ENCODE measurements around the gene TRAIP. TPM values are rescaled to one million over a fixed set of nuclear protein-coding genes. Genes with fewer than 3 reads are reported as not detected.
"Not testable (repeated sequence)": the region's sequence is repeated elsewhere in the genome, so short reads cannot be mapped to it uniquely, and the experiment has no call there.

TRAIP gene
- polyA plus RNA-seq, 2 of the 4 experiments (the other 2 are of a cell fraction): 10.2 to 10.7 TPM

DNA sequence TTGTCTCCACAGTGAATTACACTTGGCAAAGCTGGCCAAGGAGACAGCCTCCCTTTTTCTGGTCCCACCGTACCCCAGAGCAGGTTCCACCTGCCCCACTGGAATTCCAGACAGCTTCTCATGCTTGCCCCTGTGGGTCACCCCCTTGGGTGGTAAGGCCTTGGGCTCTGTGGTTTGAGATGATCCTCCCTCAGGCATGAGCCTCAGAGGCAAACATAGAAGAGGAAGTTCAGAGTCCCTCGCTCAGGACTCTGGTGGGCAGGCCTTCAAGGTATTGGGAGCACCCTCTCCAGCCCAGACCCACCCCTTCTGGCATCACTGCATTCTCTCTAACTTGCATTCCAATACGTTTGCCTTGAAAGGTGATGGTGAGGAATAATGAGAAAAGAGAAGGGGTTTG, 25.0 kb downstream of the TRAIP start:
- ChIA-PET CTCF (interaction anchor here (1.0 to 1.1 kb wide), 2 partner anchors 28 to 129 kb away, joined by 3 to 6 read pairs; partner anchors contain the start of gene INKA1), POLR2A (no interaction called here)
- H3K4me3 ChIP-seq: no peak overlapping the region
- TF ChIP-seq EHF (CRISPR knock-in tag; IDR thresholded peaks at IDR 0.05): no peak
- TF ChIP-seq EHMT2 (IDR thresholded peaks at IDR 0.05; ENCODE audit: low read depth): no peak
- TF ChIP-seq GATA3 (IDR thresholded peaks at IDR 0.05; ENCODE audit: borderline replicate concordance): no peak
- no peak for TF ChIP-seq ZSCAN20 (CRISPR knock-in tag; IDR thresholded peaks at IDR 0.05)
- TF ChIP-seq, protein P1, sequence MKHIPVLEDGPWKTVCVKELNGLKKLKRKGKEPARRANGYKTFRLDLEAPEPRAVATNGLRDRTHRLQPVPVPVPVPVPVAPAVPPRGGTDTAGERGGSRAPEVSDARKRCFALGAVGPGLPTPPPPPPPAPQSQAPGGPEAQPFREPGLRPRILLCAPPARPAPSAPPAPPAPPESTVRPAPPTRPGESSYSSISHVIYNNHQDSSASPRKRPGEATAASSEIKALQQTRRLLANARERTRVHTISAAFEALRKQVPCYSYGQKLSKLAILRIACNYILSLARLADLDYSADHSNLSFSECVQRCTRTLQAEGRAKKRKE (CRISPR knock-in tag; IDR thresholded peaks at IDR 0.05; ENCODE audit: low read depth): no peak
- TF ChIP-seq TFCP2L1 (CRISPR knock-in tag; IDR thresholded peaks at IDR 0.05): no peak
- no peak for TF ChIP-seq MYC (IDR thresholded peaks at IDR 0.05; ENCODE audit: borderline replicate concordance, low read length)
- TF ChIP-seq KDM1A (IDR thresholded peaks at IDR 0.05; ENCODE audit: low read depth): no peak
- TF ChIP-seq, protein P2, sequence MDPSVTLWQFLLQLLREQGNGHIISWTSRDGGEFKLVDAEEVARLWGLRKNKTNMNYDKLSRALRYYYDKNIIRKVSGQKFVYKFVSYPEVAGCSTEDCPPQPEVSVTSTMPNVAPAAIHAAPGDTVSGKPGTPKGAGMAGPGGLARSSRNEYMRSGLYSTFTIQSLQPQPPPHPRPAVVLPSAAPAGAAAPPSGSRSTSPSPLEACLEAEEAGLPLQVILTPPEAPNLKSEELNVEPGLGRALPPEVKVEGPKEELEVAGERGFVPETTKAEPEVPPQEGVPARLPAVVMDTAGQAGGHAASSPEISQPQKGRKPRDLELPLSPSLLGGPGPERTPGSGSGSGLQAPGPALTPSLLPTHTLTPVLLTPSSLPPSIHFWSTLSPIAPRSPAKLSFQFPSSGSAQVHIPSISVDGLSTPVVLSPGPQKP (IDR thresholded peaks at IDR 0.05; ENCODE audit: low read depth, low read length): no peak
- TF ChIP-seq FOSL2 (IDR thresholded peaks at IDR 0.05): no peak
- TF ChIP-seq FOSL2 (CRISPR knock-in tag; IDR thresholded peaks at IDR 0.05): no peak
- TF ChIP-seq MAFK (IDR thresholded peaks at IDR 0.05; ENCODE audit: partially characterized antibody): no peak
- H3K9me3 ChIP-seq: no peaks in the 10 kb centered on the region
- 60% methylated on average over 3 of the region's 3 CpGs for WGBS (ENCODE audit: missing lambda C conversion rate)
- ATAC-seq (no peak), FAIRE-seq (no peak), DNase-seq (ENCODE audit: low read depth in 1 of 2, low spot score in 1 of 2) (no peak)
- H3K27ac ChIP-seq: no peak overlapping the region
- H3K4me2 ChIP-seq: no peak overlapping the region
- H3K4me1 ChIP-seq: no peaks in the 10 kb centered on the region

DNA sequence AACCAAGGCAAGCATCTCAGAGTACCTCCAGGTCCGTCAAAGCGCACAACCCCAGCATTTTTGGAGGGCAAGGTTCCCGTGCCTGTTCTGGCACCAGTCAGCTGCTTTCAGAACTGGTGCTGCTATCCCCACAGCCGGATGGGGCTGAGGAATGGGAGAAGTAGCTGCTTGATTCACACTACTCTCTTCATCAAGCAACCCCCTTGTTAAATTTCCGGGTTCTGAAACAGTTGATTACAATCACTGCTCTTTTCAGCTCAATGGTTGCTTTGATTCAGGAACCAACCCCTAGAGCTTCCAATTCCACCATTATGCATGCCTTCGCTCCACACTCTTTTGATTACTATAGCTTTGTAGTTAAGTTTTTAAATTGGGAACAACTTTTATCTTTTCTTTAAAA, 30.3 kb downstream of the TRAIP start:
- Histone ChIP-seq H3K4me1 (no peaks in the 10 kb centered on the region), H3K27ac (no peak overlapping the region), H3K9me3 (no peaks in the 10 kb centered on the region), H3K4me3 (no peak overlapping the region), H3K4me2 (no peak overlapping the region)
- ChIA-PET CTCF (interaction anchor here (0.5 to 5.3 kb wide), 3 partner anchors 13 to 1933 kb away, joined by 3 to 47 read pairs (median 4); no protein-coding TSS in a partner anchor), POLR2A (interaction anchor here (0.6 kb wide), 2 partner anchors 59 to 808 kb away, joined by 3 to 7 read pairs; no protein-coding TSS in a partner anchor)
- FAIRE-seq (no peak), DNase-seq (ENCODE audit: low read depth in 1 of 2, low spot score in 1 of 2) (no peak), ATAC-seq (no peak)
- TF ChIP-seq BHLHE40 (IDR thresholded peaks at IDR 0.05; ENCODE audit: low read depth, low read length) (no peak), MAFK (IDR thresholded peaks at IDR 0.05; ENCODE audit: partially characterized antibody) (no peak), PHF8 (IDR thresholded peaks at IDR 0.05; ENCODE audit: borderline replicate concordance, low read depth) (no peak), CBX8 (IDR thresholded peaks at IDR 0.05) (no peak), ESRRA (IDR thresholded peaks at IDR 0.05; ENCODE audit: borderline replicate concordance, low read length) (no peak), JUN (IDR thresholded peaks at IDR 0.05) (no peak)
- WGBS (ENCODE audit: missing lambda C conversion rate): 91% methylated on average over 5 of the region's 6 CpGs

DNA sequence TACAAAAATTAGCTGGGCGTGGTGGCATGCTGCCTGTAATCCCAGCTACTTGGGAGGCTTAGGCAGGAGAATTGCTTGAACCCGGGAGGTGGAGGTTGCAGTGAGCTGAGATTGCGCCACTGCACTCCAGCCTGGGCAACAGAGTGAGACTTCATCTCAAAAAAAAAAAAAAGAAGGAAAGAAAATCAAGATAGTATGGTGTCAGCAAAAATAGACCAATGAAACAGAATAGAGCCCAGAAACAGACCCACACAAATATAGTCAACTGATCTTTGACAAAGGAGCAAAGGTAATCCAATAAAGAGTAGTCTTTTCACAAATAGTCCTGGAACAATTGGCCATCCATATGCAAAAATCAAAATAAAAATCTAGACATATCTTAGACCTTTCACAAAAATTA, 33.2 kb downstream of the TRAIP start:
- peak; percentile 53 for TF ChIP-seq MAFK (IDR thresholded peaks at IDR 0.05; ENCODE audit: partially characterized antibody)
- H3K4me3 ChIP-seq; H3K27ac ChIP-seq; CTCF ChIA-PET; H3K4me2 ChIP-seq; FAIRE-seq; H3K4me1 ChIP-seq; ATAC-seq; POLR2A ChIA-PET; H3K9me3 ChIP-seq; DNase-seq (ENCODE audit: low read depth in 1 of 2, low spot score in 1 of 2): not testable (repeated sequence)
- WGBS (ENCODE audit: missing lambda C conversion rate): 79% methylated on average over 3 of the region's 3 CpGs

DNA sequence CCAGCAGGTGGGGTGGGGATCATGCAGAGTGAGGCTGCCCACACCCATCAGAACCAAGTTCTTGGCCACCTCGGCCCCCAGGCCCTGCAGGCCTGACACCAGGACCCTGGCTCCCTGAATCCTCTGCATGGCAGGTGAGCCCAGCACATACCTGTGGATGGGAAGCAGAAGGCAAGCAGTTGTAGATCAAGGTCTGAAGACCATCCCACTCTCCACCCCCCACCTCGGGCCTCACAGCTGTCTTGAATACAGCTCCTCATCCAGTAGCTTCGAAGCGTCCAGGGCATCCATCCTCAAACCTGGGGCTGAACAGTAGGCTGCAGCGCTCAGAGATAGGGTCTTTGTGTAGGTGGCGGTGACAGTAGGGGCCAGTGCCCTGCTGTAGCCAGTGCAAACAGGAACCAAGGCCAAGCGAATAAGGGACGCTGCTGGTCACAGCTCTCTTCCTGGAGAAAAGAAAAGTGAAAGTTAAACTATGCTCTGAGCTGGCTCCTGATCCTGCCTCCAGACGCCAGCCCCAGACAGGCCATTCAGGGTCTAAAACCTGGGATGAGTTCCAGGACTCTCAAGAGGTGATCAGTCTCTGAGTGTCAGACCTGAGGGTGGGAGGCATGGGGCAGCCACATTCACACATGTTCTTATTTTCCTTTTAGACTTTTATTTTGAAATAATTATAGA, 42.7 kb downstream of the TRAIP start, which contains the start of gene UBA7:
UBA7 (minus strand) TSS at position 457 of the 678 bp plus-strand sequence; CDS start at position 291, 166 bp downstream.
- no peak within 1 kb of the TSS for H3K4me3 ChIP-seq
- no peak within 1 kb of the TSS for H3K27ac ChIP-seq
- H3K9me3 ChIP-seq: no peaks in the 10 kb centered on the region
- no peaks in the 10 kb centered on the region for H3K4me1 ChIP-seq
- H3K4me2 ChIP-seq: no peak within 1 kb of the TSS
- TF ChIP-seq ZSCAN20 (CRISPR knock-in tag; IDR thresholded peaks at IDR 0.05) (no peak), HOXA7 (CRISPR knock-in tag; IDR thresholded peaks at IDR 0.05) (no peak), EP300 (IDR thresholded peaks at IDR 0.05) (no peak), NFE2L2 (conservative IDR thresholded peaks at IDR 0.05; ENCODE audit: low read length) (no peak), JUNB (IDR thresholded peaks at IDR 0.05) (no peak)
- TF ChIP-seq, protein P3, sequence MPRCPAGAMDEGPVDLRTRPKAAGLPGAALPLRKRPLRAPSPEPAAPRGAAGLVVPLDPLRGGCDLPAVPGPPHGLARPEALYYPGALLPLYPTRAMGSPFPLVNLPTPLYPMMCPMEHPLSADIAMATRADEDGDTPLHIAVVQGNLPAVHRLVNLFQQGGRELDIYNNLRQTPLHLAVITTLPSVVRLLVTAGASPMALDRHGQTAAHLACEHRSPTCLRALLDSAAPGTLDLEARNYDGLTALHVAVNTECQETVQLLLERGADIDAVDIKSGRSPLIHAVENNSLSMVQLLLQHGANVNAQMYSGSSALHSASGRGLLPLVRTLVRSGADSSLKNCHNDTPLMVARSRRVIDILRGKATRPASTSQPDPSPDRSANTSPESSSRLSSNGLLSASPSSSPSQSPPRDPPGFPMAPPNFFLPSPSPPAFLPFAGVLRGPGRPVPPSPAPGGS (IDR thresholded peaks at IDR 0.05): no peak
- ATAC-seq (peak in 1 of 2 experiments; percentile 35; a peak in 2 of 6 replicates), FAIRE-seq (no peak), DNase-seq (ENCODE audit: low read depth in 1 of 2, low spot score in 1 of 2) (no peak)
- CTCF ChIA-PET: interaction anchor here (4.1 kb wide), 1 partner anchor 11 kb away, joined by 19 read pairs; the partner anchor contains the start of gene INKA1
- POLR2A ChIA-PET: no interaction called here
- WGBS (ENCODE audit: missing lambda C conversion rate): 72% methylated on average over 5 of the region's 9 CpGs
